CD1c-positive myeloid dendritic cell (primary cell): ENCODE measurements around the gene SNTG2.

ENCODE experiments used
- DNase-seq: peaks from one replicate; pipeline ENCODE4 v3.0.0-alpha.2; 2016; ENCODE audit errors: extremely low spot score

The SNTG2 gene

GRCh38 chr2:1318366-1319009 lies 367.8 kb downstream of the SNTG2 start:
- no peak for DNase-seq

GRCh38 chr2:1319393-1319792 lies 368.7 kb downstream of the SNTG2 start:
- no peak for DNase-seq

GRCh38 chr2:1321321-1321720 lies 370.7 kb downstream of the SNTG2 start:
- no peak for DNase-seq

GRCh38 chr2:1324884-1325283 lies 374.2 kb downstream of the SNTG2 start:
- DNase-seq: no peak

- no peak for DNase-seq
These were observed 378.0 kb downstream of the SNTG2 start for GRCh38 chr2:1328684-1329083.

- DNase-seq: no peak
These were observed 388.9 kb downstream of the SNTG2 start for GRCh38 chr2:1339388-1340140.

- no peak for DNase-seq
These were observed 389.5 kb downstream of the SNTG2 start for GRCh38 chr2:1340141-1340512.

GRCh38 chr2:1341404-1342120 lies 390.9 kb downstream of the SNTG2 start:
- DNase-seq: no peak

- DNase-seq: no peak
These were observed 398.1 kb downstream of the SNTG2 start for GRCh38 chr2:1348789-1349188.

GRCh38 chr2:1350111-1350510 lies 399.5 kb downstream of the SNTG2 start:
- peak; percentile 4 for DNase-seq

GRCh38 chr2:1353124-1353523 lies 402.5 kb downstream of the SNTG2 start:
- DNase-seq: no peak

GRCh38 chr2:1353543-1353942 lies 402.9 kb downstream of the SNTG2 start:
- no peak for DNase-seq

GRCh38 chr2:1360144-1360543 lies 409.5 kb downstream of the SNTG2 start:
- no peak for DNase-seq

GRCh38 chr2:1360557-1361250 lies 410.1 kb downstream of the SNTG2 start:
- no peak for DNase-seq

GRCh38 chr2:1363367-1363766 lies 412.7 kb downstream of the SNTG2 start:
- no peak for DNase-seq

- DNase-seq: peak; percentile 79
These were observed 416.0 kb downstream of the SNTG2 start for GRCh38 chr2:1366546-1367134.

- no peak for DNase-seq
These were observed 417.0 kb downstream of the SNTG2 start for GRCh38 chr2:1367601-1368000.

- DNase-seq: no peak
These were observed 419.3 kb downstream of the SNTG2 start for GRCh38 chr2:1369905-1370304.

GRCh38 chr2:1370461-1370860 lies 419.8 kb downstream of the SNTG2 start:
- no peak for DNase-seq

GRCh38 chr2:1371082-1371481 lies 420.4 kb downstream of the SNTG2 start:
- DNase-seq: no peak

- DNase-seq: no peak
These were observed 423.2 kb downstream of the SNTG2 start for GRCh38 chr2:1373830-1374229.

GRCh38 chr2:1374287-1374686 lies 423.6 kb downstream of the SNTG2 start:
- no peak for DNase-seq
